GM12878 (cell line): Measurements from ENCODE around the gene SLC28A1. TPM values are rescaled to one million over a fixed set of nuclear protein-coding genes. Genes with fewer than 3 reads are reported as not detected.

Experiments used
- ATAC-seq: fragments of 200-7000 bp; cut with Tn5 transposase; 3 replicates; pipeline ENCODE4 v1.9.1; 2020; ENCODE audit warnings: mild to moderate bottlenecking, moderate library complexity
- BruUV-seq: library from RNA; stranded (reverse); fragments of 400-500 nt; replicated peaks from 2 replicates; lab custom pipeline; 2021; lab: Mats Ljungman, UMichigan
- CTCF ChIA-PET: fragments of 300-600 bp; sonication (Branson Sonifier 250); formaldehyde crosslinking; extraction: SDS; loops from one replicate; lab custom pipeline; 2021; ENCODE audit warnings: inconsistent platforms; lab: Yijun Ruan, JAX
- POLR2A ChIA-PET: fragments of 350-600 bp; formaldehyde crosslinking; extraction: SDS; loops from one replicate; lab custom pipeline; 2021; ENCODE audit warnings: inconsistent platforms; lab: Charles Lee
- RAD21 ChIA-PET: fragments of 300-600 bp; sonication (Branson Sonifier 250); formaldehyde crosslinking; loops from one replicate; lab custom pipeline; 2023; ENCODE audit warnings: antibody characterized with exemption; ENCODE audit not compliant: unreplicated experiment; lab: Charles Lee
- SMC1A ChIA-PET: fragments of 300-600 bp; sonication (Branson Sonifier 250); formaldehyde crosslinking; loops from one replicate; lab custom pipeline; 2023; ENCODE audit not compliant: unreplicated experiment, uncharacterized antibody; lab: Charles Lee
- DNase-seq: peaks from one replicate; pipeline ENCODE4 v3.0.0-alpha.2; 2011; ENCODE audit warnings: low read depth, low spot score
- FAIRE-seq: peaks from 3 replicates; lab custom pipeline; 2011; peaks lifted over from hg19 to GRCh38; lab: Jason Lieb, UNC
- H2AFZ ChIP-seq: 2 replicates; pipeline ENCODE4 v1.6.0; 2011; ENCODE audit warnings: low read depth, low read length, control low read depth; ENCODE audit not compliant: control insufficient read depth
- H3K27ac ChIP-seq: 2 replicates; pipeline ENCODE4 v1.5.1; 2011; ENCODE audit warnings: control low read depth; ENCODE audit not compliant: control insufficient read depth, insufficient read depth
- H3K27me3 ChIP-seq, 2 experiments: replicated peaks in 1 of 2; 2 replicates each; pipeline versions ENCODE4 v1.6.0 to v1.6.1; 2011; ENCODE audit warnings: low read length in 1 of 2; ENCODE audit not compliant: control insufficient read depth in 2 of 2, insufficient read depth in 2 of 2
- H3K36me3 ChIP-seq, 2 experiments: 2 replicates each; pipeline ENCODE4 v1.5.1; 2011; ENCODE audit warnings: low read length in 1 of 2; ENCODE audit not compliant: control insufficient read depth in 2 of 2, insufficient read depth in 2 of 2
- H3K4me1 ChIP-seq: 2 replicates; pipeline ENCODE4 v1.6.1; 2011; ENCODE audit warnings: mild to moderate bottlenecking, low read length, moderate library complexity, mixed read lengths; ENCODE audit not compliant: control insufficient read depth, insufficient read depth
- H3K4me2 ChIP-seq: 2 replicates; pipeline ENCODE4 v1.6.0; 2011; ENCODE audit warnings: control low read depth; ENCODE audit not compliant: control insufficient read depth, insufficient read depth
- H3K4me3 ChIP-seq: fragments of 200-600 bp; sonication (generic); 2 replicates; pipeline ENCODE4 v1.5.1; 2016
- H3K79me2 ChIP-seq: 2 replicates; pipeline ENCODE4 v1.6.0; 2011; ENCODE audit warnings: low read length; ENCODE audit not compliant: control insufficient read depth, insufficient read depth
- H3K9ac ChIP-seq: 2 replicates; pipeline ENCODE4 v1.8.0; 2011; ENCODE audit warnings: low read length, control low read depth, mixed read lengths; ENCODE audit not compliant: control insufficient read depth, insufficient read depth
- H3K9me3 ChIP-seq: replicated peaks from 3 replicates; pipeline ENCODE4 v1.5.1; 2011; ENCODE audit warnings: mild to moderate bottlenecking, low read length; ENCODE audit not compliant: control insufficient read depth, insufficient read depth
- H4K20me1 ChIP-seq: 2 replicates; pipeline ENCODE4 v1.6.0; 2011; ENCODE audit not compliant: control insufficient read depth, insufficient read depth
- BHLHE40 ChIP-seq, 2 experiments: fragments of 450-650 bp in 1 of 2; IDR thresholded peaks; 2 replicates each; pipeline ENCODE4 v1.6.1; 2011 to 2017; ENCODE audit warnings: low read depth in 2 of 2, borderline replicate concordance in 1 of 2, improper control_type of control experiment in 1 of 2, low read length in 1 of 2, mild to moderate bottlenecking in 1 of 2
- CBFB ChIP-seq: IDR thresholded peaks from 2 replicates; pipeline ENCODE4 v1.6.1; 2016; ENCODE audit warnings: antibody characterized with exemption, low read depth
- E2F8 ChIP-seq: fragments of 450-650 bp; IDR thresholded peaks from 2 replicates; pipeline ENCODE4 v1.6.1; 2018; ENCODE audit warnings: mild to moderate bottlenecking, low read depth, moderate library complexity; ENCODE audit not compliant: partially characterized antibody
- IRF5 ChIP-seq: fragments of 450-650 bp; IDR thresholded peaks from 2 replicates; pipeline ENCODE4 v1.6.1; 2017; ENCODE audit warnings: borderline replicate concordance
- MEF2A ChIP-seq: IDR thresholded peaks from 2 replicates; pipeline ENCODE4 v1.6.1; 2011; ENCODE audit warnings: low read depth, mild to moderate bottlenecking, low read length, moderate library complexity; ENCODE audit not compliant: insufficient read depth
- RELA ChIP-seq: fragments of 450-650 bp; IDR thresholded peaks from 2 replicates; pipeline ENCODE4 v1.8.0; 2014; ENCODE audit warnings: borderline replicate concordance; ENCODE audit not compliant: partially characterized antibody
- YBX1 ChIP-seq: fragments of 450-650 bp; IDR thresholded peaks from 2 replicates; pipeline ENCODE4 v1.6.1; 2016; ENCODE audit warnings: antibody characterized with exemption
- ZNF687 ChIP-seq: fragments of 450-650 bp; IDR thresholded peaks from 2 replicates; pipeline ENCODE4 v1.6.1; 2017; ENCODE audit warnings: mild to moderate bottlenecking, moderate library complexity
- WGBS: methylation state at CpG from one replicate; pipeline ENCODE4 v1.1.6; 2016; ENCODE audit warnings: low lambda C conversion rate; ENCODE audit not compliant: insufficient replicate concordance, insufficient coverage; ENCODE audit errors: missing lambda C conversion rate; 5-methylcytosine and 5-hydroxymethylcytosine counted together
- in situ Hi-C: fragments of 300-500 bp; cut with MboI; formaldehyde crosslinking; loops from 9 replicates; pipeline ENCODE4 v1.14.3; 2018; ENCODE audit warnings: mixed read lengths
- intact Hi-C: fragments of 100-400 bp; cut with micrococcal nuclease; formaldehyde crosslinking; loops from one replicate; pipeline ENCODE4 v1.14.2; 2022; ENCODE audit not compliant: unreplicated experiment
- polyA plus RNA-seq, 11 experiments: library from polyadenylated mRNA; depleted of rRNA in 4 of 11; unstranded in 6 of 11; stranded (reverse) in 5 of 11; fragments of >200 nt; fragmentation: Nextera tagmentation in 4 of 11; fragmentation: Illumina TruSeq in 1 of 11; extraction: Ambion mirVana in 4 of 11; extraction: Trizol in 1 of 11; gene quantifications; 1 replicate in 1 of 11; 2 replicates in 10 of 11; pipeline versions ENCODE4 v1.2.1 to v1.2.3, GENCODE V29; 2011 to 2016; ENCODE audit warnings: inconsistent platforms in 2 of 11, missing spikeins in 2 of 11, low read depth in 1 of 11
- total RNA-seq, 4 experiments: library from RNA; depleted of rRNA in 3 of 4; stranded (reverse); fragments of >200 nt in 3 of 4; fragmentation: Illumina TruSeq in 1 of 4; extraction: Trizol in 1 of 4; gene quantifications; 2 replicates each; pipeline versions ENCODE4 v1.2.1 to v1.2.3, GENCODE V29; 2013 to 2021

SLC28A1 gene
- total and polyA plus RNA-seq, 10 of the 15 experiments (the other 5 are each of a cell fraction or from before 2014, with no cell fraction given) = not detected

- no peak for TF ChIP-seq IRF5
- TF ChIP-seq, all 136 proteins: peak for 0
Observed at GRCh38 chr15:84891339-84891738, 6.9 kb downstream of the SLC28A1 start (continued).

GRCh38 chr15:84892786-84893307 is 8.4 kb downstream of the SLC28A1 start:
- H3K4me3 ChIP-seq = no peak overlapping the region

More at GRCh38 chr15:84892786-84893307, 8.4 kb downstream of the SLC28A1 start:
- Histone ChIP-seq H3K36me3 (no peaks in the 10 kb centered on the region), H3K4me1 (peaks cover 3% of the 10 kb centered on the region; the same call in 1 of the 2 replicates)
- no peak for TF ChIP-seq BHLHE40 (IDR thresholded peaks at IDR 0.05; ENCODE audit: borderline replicate concordance in 1 of 2, low read depth in 2 of 2, low read length in 1 of 2)
- TF ChIP-seq CBFB = no peak
- no peak for TF ChIP-seq E2F8
- TF ChIP-seq MEF2A = no peak
- no peak for TF ChIP-seq ZNF687
- TF ChIP-seq YBX1 = no peak
- no peak for TF ChIP-seq RELA
- TF ChIP-seq, all 136 proteins: peak for 0
- no peaks in the 10 kb centered on the region for H3K9me3 ChIP-seq
- H3K27ac ChIP-seq = no peak overlapping the region
- FAIRE-seq (no peak), ATAC-seq (no peak), DNase-seq (no peak)
- BruUV-seq = no TSS peak
- 16% methylated on average over 8 of the region's 10 CpGs for WGBS
- no peaks in the 10 kb centered on the region for H3K79me2 ChIP-seq
- intact Hi-C loops (no loop called here), in situ Hi-C loops (no loop called here)
- no peaks in the 10 kb centered on the region; a peak in 1 of 4 replicates for H3K27me3 ChIP-seq
- no peaks in the 10 kb centered on the region for H4K20me1 ChIP-seq
- ChIA-PET SMC1A (no interaction called here), CTCF (no interaction called here), POLR2A (no interaction called here), RAD21 (no interaction called here)
- H2AFZ ChIP-seq = no peak overlapping the region
- H3K9ac ChIP-seq = no peak overlapping the region
- H3K4me2 ChIP-seq = no peak overlapping the region
